Endothelial cell of umbilical vein (primary cell): ENCODE data around the gene CLDN7. TPM values are rescaled to one million over a fixed set of nuclear protein-coding genes. Genes with fewer than 3 reads are reported as not detected.
A peak's percentile ranks its signal among the peaks of the same experiment; 100 is the strongest.

Source experiments
- BruUV-seq: library from RNA; stranded (reverse); fragments of 400-500 nt; replicated peaks from 2 replicates; lab custom pipeline; 2021; lab: Mats Ljungman, UMichigan
- CTCF ChIA-PET: fragments of 300-600, 350-600 bp; sonication (Branson Sonifier 250); formaldehyde crosslinking; loops from one replicate; lab custom pipeline; 2021; ENCODE audit warnings: antibody characterized with exemption, inconsistent platforms; lab: Charles Lee
- POLR2A ChIA-PET: fragments of 300-600, 350-600 bp; sonication (Branson Sonifier 250); formaldehyde crosslinking; loops from one replicate; lab custom pipeline; 2021; ENCODE audit warnings: antibody characterized with exemption, inconsistent platforms; lab: Charles Lee
- DNase-seq: peaks from one replicate; pipeline ENCODE4 v3.0.0-alpha.2; 2011; ENCODE audit warnings: low read depth, low spot score
- FAIRE-seq: peaks from 2 replicates; lab custom pipeline; 2011; peaks lifted over from hg19 to GRCh38; lab: Jason Lieb, UNC
- H2AFZ ChIP-seq: 2 replicates; pipeline ENCODE4 v1.6.0; 2012; ENCODE audit warnings: low read depth, low read length, control low read depth, inconsistent platforms
- H3K27ac ChIP-seq: 2 replicates; pipeline ENCODE4 v1.5.1; 2011; ENCODE audit warnings: low read depth, mild to moderate bottlenecking, control low read depth, low read length, moderate library complexity; ENCODE audit not compliant: insufficient read depth
- H3K27me3 ChIP-seq, 2 experiments: 2 replicates each; pipeline versions ENCODE4 v1.6.0 to v1.6.1; 2011; ENCODE audit warnings: low read length in 2 of 2, mixed read lengths in 1 of 2; ENCODE audit not compliant: control insufficient read depth in 2 of 2, insufficient read depth in 2 of 2
- H3K36me3 ChIP-seq, 2 experiments: 2 replicates in 1 of 2; 3 replicates in 1 of 2; pipeline ENCODE4 v1.5.1; 2011; ENCODE audit warnings: low read length in 2 of 2, mild to moderate bottlenecking in 1 of 2, moderate library complexity in 1 of 2; ENCODE audit not compliant: control insufficient read depth in 2 of 2, insufficient read depth in 2 of 2; ENCODE audit errors: extremely low read depth in 1 of 2
- H3K4me1 ChIP-seq: 3 replicates; pipeline ENCODE4 v1.5.1; 2011; ENCODE audit warnings: mild to moderate bottlenecking, low read length; ENCODE audit not compliant: control insufficient read depth, insufficient read depth; ENCODE audit errors: extremely low read depth
- H3K4me2 ChIP-seq: 2 replicates; pipeline ENCODE4 v1.6.1; 2011; ENCODE audit warnings: low read length, control low read depth, mixed read lengths; ENCODE audit not compliant: insufficient read depth
- H3K4me3 ChIP-seq, 3 experiments: fragments of 200-600 bp in 1 of 3; sonication (generic), shearing (Covaris generic) in 1 of 3; replicated peaks in 1 of 3; 2 replicates each; pipeline ENCODE4 v1.5.1; 2011 to 2016; ENCODE audit warnings: control low read depth in 3 of 3, low read length in 3 of 3, mild to moderate bottlenecking in 2 of 3, inconsistent platforms in 1 of 3, low read depth in 1 of 3, moderate library complexity in 1 of 3; ENCODE audit not compliant: insufficient read depth in 1 of 3
- H3K79me2 ChIP-seq: 2 replicates; pipeline ENCODE4 v1.6.0; 2012; ENCODE audit warnings: low read length, inconsistent platforms; ENCODE audit not compliant: control insufficient read depth, insufficient read depth
- H3K9ac ChIP-seq: replicated peaks from 2 replicates; pipeline ENCODE3; 2011; ENCODE audit warnings: low read length, control low read depth; ENCODE audit not compliant: insufficient read depth; ENCODE audit errors: extremely low read depth
- H3K9me1 ChIP-seq: replicated peaks from 3 replicates; pipeline ENCODE4 v1.6.0; 2011; ENCODE audit warnings: mild to moderate bottlenecking, low read length; ENCODE audit not compliant: control insufficient read depth, insufficient read depth; ENCODE audit errors: extremely low read depth
- H3K9me3 ChIP-seq: replicated peaks from 2 replicates; pipeline ENCODE4 v1.5.1; 2012; ENCODE audit warnings: low read length, inconsistent platforms; ENCODE audit not compliant: control insufficient read depth, insufficient read depth
- H4K20me1 ChIP-seq: replicated peaks from 2 replicates; pipeline ENCODE3; 2011; ENCODE audit warnings: mild to moderate bottlenecking, low read length; ENCODE audit not compliant: control insufficient read depth, insufficient read depth; ENCODE audit errors: extremely low read depth
- GATA2 ChIP-seq: IDR thresholded peaks from 2 replicates; pipeline ENCODE4 v1.7.0; 2011; ENCODE audit warnings: low read depth, mild to moderate bottlenecking, moderate library complexity, mixed read lengths, low read length; ENCODE audit not compliant: insufficient read length, insufficient read depth
- JUN ChIP-seq: IDR thresholded peaks from 2 replicates; pipeline ENCODE4 v1.6.1; 2011; ENCODE audit warnings: borderline replicate concordance, low read depth; ENCODE audit not compliant: insufficient read length, insufficient read depth
- POLR2A ChIP-seq: IDR thresholded peaks from 2 replicates; pipeline ENCODE4 v1.6.1; 2012; ENCODE audit warnings: low read depth, mild to moderate bottlenecking, control low read depth, low read length
- POLR2AphosphoS5 ChIP-seq: IDR thresholded peaks from 2 replicates; pipeline ENCODE4 v1.6.1; 2012; ENCODE audit warnings: low read depth, mild to moderate bottlenecking, control low read depth, low read length, moderate library complexity; ENCODE audit not compliant: insufficient read depth
- dilution Hi-C: fragments of 300-500 bp; cut with MboI; formaldehyde crosslinking; loops from one replicate; pipeline ENCODE4 v1.15.0; 2019; ENCODE audit warnings: low sequenced_read_pairs; ENCODE audit not compliant: extremely low pct_ligation_motif_present
- intact Hi-C: fragments of 100-400 bp; cut with micrococcal nuclease; formaldehyde crosslinking; loops from one replicate; pipeline ENCODE4 v1.10.0; 2022
- polyA plus RNA-seq, 4 experiments: library from polyadenylated mRNA; depleted of rRNA in 3 of 4; stranded (reverse) in 3 of 4; unstranded in 1 of 4; fragments of >200 nt; gene quantifications; 2 replicates each; pipeline versions ENCODE4 v1.2.1 to v1.2.3, GENCODE V29; 2011 to 2012; ENCODE audit warnings: missing spikeins in 1 of 4
- total RNA-seq: library from RNA; stranded (reverse); gene quantifications from 2 replicates; pipeline ENCODE4 v1.2.3, GENCODE V29; 2021

The CLDN7 gene
- total and polyA plus RNA-seq, 2 donors (not counting 3 experiments of a cell fraction or from before 2014, with no cell fraction given) = 25.4 to 25.7 TPM

- peak within 1 kb of the TSS; percentile 92 for H3K9ac ChIP-seq
- H3K9me3 ChIP-seq = no peaks in the 10 kb centered on the region
- peaks cover 45% of the 10 kb centered on the region for H3K79me2 ChIP-seq
- ChIA-PET POLR2A (interaction anchor here (0.8 kb wide), 1 partner anchor 87 kb away, joined by 5 read pairs; the partner anchor contains the start of gene NEURL4), CTCF (interaction anchor here (1.0 to 3.4 kb wide), 4 partner anchors 10 to 196 kb away, joined by 3 to 24 read pairs (median 12); partner anchors contain the start of genes ACADVL, CTDNEP1, DLG4 and ELP5)
- H3K36me3 ChIP-seq = peaks cover 6 to 21% of the 10 kb centered on the region in 2 experiments
- intact Hi-C loops (loop anchor here (2.0 kb wide), 1 partner anchor 39 kb away; the partner anchor contains the start of gene SLC2A4), dilution Hi-C loops (no loop called here)
- no peaks in the 10 kb centered on the region for H3K9me1 ChIP-seq
- H4K20me1 ChIP-seq = no peaks in the 10 kb centered on the region
- peak within 1 kb of the TSS; percentile 95 for H3K27ac ChIP-seq
- peak; percentile 94 for DNase-seq
- peaks cover 28% of the 10 kb centered on the region for H3K4me1 ChIP-seq
- TF ChIP-seq POLR2A (peak; percentile 60), JUN (no peak), GATA2 (no peak), POLR2AphosphoS5 (peak; percentile 54)
- peak within 1 kb of the TSS; percentile 96 for H2AFZ ChIP-seq
- no peaks in the 10 kb centered on the region for H3K27me3 ChIP-seq
- BruUV-seq = TSS peak; percentile 90
- no peak for FAIRE-seq
- peak within 1 kb of the TSS; percentile 97 for H3K4me2 ChIP-seq
- H3K4me3 ChIP-seq = peak within 1 kb of the TSS; percentile 30 to 91 (median 83)
Observed at GRCh38 chr17:7241783-7242716, 20.2 kb downstream of the CLDN7 start, which contains the start of gene GABARAP. TSS of gene GABARAP (minus strand) at chr17:7242449. CDS start at chr17:7242330, 119 bp downstream.
